GM18867 (cell line): ENCODE results near the gene SATB2.

ENCODE experiments used
- ATAC-seq: cut with Tn5 transposase; IDR thresholded peaks from one replicate; pipeline ENCODE4 v1.9.1; 2021; ENCODE audit warnings: mild to moderate bottlenecking, moderate library complexity; ENCODE audit not compliant: unreplicated experiment

Gene SATB2

DNA sequence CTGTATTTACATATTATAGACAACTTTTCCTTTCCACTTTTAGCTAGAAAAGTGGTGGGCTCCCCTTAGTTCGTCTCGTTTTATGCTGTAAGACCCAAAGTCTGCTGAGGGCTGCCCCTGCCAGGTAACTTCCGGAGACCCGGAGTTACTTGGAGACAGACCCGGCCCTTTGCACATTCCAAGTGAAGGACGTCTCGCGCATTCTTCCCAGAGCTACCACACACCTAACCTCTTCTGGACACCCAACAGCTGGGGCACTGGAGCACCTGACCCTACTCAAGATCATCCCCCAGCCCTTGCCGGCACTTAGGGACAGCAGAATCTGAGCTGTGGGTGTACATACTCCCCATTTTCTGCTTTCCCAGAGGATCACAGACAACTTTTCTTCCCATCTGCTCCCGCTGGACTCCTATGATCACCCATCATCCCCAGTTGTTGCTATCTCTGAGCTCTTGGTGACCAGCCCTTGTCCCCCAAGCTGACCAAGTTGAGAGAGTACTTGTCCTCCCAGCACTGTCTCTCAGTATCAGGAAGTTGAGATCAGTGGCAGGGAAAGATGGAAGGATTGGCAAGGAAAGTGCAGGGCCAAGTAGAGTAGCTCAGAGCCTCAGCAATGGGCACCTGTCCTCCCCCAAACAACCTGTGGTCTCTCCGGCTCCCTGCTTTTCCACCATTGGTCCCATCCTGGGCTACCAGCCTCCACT is 8.4 kb upstream of the SATB2 start:
- no peak for ATAC-seq

DNA sequence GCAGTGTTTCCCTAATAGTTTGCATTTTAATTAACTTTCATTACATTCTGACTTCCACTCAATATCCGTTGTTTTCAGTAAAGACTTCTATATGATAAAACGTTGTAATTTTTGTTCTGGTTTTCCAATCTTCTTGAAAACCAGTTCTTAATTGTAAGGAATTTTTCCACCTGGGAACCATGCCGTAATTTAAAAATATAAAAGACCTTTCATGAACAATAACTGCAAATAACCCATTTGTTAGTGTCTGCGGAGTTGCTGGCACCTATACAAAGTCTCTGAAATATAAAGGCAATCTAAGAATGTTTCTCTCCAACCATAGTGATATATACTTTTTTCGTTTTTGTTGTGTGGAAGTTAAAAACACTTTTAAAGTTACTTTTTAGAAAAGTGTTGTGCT is 7.7 kb upstream of the SATB2 start:
- no peak for ATAC-seq

DNA sequence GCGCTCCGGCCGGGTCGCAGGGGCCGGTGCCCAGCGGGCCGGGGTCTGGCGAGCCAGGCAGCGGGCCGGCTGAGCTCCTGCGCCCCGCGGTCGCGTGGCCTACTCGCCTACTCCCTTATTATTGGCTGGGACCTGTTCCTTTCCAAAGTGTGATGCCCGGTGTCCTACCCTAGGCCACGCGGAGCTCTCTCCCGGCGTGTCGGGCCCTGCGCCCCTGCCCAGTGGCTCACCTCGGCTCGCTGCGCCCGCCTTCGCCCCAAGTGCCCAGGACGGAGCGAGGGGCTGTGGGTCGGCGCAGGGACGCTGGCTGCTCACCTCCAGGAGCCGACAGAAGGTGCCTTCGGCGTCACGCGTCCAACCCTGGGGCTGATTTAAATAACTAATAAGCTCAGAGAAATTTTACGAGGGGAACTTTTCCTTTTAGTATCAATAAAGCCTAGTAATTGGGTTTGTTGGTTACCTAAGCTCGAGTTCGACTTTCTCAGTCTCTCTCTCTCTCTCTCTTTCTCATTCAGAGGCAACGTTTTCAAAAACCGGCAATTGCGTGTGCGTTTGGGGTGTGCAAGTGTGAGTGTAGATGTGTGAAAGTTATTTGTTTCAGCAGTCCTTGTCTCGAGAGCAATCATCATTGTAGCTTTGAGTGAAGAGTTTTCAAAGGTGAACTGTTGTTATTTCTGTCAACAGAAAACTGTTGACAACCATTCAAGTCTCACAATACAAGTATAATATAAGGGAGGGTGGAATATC is 7.0 kb upstream of the SATB2 start:
- ATAC-seq: no peak

DNA sequence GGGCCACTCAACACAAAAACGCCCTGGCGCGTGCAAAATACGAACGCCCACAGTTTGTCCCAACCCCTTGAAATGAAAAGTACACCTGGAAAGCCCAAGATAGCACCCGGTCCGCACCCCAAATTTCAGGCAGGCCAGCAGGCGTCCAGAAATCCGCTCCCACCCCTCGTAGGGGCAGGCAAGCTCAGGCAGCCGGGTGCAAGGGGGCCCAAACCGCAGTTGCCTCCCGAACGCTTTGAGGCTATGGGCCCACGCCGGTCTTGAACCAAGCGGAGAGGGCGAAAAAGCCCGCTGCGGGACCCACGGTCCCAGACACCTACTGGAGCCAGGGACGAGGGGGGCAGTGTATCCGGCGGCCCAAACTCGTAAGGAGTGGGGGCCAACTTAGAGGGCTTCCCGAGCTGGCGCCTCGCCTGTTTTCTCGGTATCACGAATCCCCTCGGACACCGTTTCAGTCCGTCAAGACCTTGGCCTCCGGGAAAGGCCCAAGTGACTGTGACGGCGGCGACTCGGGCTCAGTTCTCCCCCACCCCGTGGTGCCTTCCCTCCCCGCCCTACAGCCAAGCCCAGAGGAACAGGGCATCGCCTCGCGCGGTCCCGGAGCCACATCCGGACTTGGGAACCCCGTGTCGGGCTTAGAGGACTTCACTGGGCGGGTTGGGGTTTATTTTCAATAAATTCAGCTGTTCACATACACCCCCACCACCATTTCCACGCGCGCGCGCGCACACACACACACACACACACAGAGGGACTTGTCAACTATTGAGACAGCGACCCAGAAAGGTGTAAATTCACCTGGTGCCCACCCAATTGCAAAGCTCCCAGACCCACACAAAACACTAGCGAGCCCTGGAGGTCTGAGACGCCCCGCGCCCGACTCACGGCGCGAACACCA is 6.2 kb upstream of the SATB2 start:
- no peak for ATAC-seq

DNA sequence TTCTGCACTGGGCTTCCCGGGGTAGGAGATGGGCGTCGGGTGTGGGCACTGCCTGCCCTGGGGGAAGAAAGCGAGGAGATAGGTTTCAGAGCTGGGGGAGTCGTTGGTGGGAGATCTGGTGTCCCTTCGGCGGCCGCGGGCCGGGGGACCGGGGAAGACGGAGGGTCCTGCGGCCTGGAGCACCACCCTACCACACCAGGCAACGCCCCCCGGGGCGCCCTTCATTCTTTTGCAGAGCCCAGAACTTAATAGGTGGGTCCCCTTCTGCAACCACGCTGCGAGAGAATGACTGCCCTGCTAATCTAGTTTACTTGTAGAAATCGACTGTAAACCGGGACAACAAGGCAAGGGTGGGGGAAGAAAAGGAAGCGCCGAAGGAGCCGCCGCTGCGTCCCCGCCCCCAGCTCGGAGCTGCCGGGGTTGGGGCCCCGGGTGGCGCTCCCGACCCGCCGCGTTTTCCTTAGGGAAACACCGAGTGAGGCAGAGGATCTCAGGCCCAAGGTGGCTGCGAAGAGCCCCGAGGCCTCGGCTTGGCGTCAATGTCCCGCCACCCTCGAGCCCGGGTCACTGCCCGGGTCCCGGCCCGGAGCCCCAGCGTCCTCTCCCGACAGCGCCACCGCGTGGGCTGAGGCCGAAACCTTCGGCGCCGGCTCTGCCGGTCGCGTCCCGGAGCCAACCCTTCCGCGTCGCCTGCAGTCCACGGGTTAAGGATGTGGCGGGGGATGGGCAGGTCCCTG is 5.4 kb upstream of the SATB2 start:
- ATAC-seq: peak; percentile 34

DNA sequence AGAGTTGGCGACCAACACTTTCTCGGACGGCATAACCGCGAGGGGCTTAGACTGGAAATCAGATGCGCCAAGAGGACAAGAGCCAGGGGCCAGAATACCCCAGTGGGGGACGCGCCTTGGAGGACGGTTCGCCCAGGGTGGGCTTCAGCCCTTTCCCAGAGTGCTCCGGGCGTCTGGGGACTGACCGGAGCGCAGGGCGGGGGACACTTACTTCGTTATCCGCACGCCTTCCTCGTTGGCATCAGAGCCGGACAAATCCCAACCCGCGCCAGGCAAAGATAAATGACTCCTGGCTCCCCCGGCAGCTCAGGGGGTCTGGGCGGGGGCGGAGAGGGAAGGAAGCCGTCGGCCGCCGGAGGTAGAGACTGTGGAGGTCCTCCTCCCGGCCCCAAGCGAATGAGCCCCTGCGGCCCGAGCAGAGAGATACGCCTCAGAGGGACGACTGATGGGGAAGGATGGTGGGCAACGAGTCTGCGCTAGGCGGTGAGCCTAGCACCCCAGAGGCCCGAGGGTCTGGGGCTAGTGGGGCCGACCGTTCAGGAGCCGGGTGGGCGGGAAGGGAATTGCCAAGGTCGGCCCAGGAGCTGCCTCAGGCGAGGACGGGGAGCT is 4.7 kb upstream of the SATB2 start:
- no peak for ATAC-seq

DNA sequence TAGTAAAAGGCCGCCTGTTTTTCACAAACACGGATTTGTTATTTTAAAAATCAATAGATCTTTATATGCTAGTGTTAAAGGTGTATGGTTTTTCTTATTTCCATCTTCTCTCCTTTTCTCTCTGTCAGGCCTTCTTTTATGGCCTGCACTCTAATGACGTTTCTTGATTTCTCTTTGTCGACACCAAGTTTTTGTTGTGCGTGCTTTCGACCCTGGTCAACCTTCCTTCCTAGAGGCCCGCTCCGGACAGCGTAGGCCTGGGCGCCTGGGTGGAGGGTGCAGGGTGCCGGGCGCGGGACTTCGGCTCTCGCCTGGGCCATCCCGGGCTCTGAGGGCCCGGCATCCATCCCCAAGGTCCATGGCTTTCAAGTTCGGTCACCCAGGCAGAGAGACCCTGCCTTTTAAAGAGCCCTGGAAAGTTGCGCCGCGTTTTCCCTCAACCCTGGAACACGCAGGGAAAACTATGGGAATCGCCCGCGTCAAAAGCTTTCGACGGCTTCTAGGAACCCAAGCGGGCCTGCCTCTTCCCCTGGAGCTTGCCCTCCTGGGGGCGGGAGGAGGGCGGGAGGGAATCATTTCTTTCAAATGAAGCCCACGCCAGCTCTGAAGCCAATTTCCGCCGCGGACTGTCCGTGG is 4.1 kb upstream of the SATB2 start:
- ATAC-seq: no peak

DNA sequence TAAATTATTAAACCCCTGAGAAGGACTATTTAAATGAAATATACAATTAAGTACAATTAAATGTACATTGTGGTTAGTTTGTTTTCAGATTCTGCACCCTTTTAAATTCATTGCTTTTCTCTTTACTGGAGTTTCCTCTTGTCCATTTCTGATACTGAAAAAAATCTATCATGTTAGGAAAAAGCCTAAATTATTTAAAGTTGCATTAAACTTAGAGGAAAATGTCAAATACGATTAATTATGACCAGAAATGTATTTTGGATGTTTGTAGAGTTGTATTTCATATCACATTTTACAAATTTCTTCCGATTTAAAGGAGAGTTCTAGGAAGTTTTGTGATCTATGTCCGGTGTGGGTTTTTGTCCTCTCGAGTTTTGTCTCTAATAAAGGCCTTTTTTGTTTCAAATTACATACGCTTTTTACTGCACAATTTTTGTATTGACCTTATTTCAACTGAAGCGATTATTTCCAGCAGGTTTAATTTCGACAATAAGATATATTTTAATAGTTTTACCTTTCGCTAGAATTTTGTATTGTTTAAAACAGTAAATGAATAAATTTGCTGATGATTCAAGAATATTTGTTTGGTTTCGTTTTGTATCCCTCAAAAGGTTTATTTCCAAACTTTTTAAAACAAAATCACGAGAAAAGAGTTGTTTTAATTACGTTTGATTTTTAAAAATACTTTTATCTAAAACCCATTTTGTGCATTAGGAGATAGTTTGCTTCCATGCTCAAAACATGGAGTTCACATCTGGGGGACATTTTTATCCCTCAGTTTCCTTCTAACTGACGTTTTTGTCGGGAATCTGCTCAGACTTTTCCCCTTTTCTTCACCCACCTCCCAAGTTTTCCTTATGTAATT is 3.3 kb upstream of the SATB2 start:
- no peak for ATAC-seq

DNA sequence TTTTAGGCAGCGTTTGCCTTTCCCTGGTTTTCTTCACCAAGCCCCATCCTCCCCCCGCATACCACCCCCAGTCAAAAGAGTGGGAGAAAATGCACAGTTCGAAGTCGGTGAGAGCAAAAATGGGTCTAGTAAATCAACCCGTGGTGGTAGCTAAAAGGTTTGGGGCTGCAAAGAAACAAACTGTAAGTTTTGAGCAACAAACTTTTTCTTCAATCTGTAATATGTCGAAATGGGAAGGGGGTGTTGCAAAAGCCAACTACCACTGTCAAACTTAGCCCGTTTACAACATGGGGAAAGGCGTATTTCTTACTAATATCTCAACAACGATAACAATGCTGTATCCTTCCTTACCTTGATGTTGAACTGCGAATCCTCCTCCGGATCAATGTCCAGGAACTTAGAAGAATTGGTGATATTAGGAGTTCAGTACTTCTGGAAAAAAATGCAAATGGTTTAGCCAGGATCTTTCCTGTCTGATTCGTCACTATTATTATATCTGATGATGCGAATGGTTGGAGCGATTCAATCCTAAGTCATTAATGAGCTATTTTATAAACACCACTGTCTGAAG is 2.4 kb upstream of the SATB2 start:
- ATAC-seq: no peak

DNA sequence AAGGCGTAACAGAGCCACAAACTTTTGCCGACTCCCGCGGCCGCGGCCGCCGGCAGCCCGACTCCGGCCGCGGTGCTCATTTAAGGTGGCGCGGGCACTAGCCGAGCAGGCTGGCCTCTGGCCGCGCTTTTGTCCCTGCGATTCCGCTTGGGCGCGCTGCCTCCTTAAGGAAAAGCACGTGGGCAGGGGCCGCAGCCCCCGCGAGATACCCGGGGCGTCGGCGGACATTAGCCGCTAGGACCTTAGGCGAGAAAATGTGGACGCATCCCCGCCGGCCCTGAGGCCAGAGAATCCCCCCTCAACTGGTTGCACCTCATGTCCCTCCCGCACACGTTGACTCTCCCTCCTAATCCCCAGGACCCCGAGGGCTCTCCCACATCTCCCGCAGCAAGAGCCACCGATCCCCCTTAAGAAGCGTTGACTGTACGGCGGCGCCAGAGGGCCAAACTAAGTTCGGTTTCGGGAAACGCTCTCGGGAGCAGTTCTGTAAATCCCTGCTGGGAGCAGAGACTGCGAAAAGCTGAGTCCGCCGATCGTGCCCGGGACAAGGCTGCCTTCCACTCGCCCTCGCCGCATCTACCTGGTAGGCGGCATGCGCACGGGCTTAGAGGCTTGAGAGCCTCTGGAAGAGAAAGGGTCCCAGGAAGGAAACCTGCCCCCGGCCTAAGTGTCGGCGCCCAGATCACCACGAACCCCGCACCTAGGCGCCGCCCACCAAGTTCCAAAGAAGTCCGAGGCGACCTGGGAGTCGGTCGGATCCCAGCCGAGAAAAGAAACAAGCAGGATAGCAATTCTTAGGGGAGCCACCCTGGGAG is 1.8 kb upstream of the SATB2 start:
- peak; percentile 57 for ATAC-seq

DNA sequence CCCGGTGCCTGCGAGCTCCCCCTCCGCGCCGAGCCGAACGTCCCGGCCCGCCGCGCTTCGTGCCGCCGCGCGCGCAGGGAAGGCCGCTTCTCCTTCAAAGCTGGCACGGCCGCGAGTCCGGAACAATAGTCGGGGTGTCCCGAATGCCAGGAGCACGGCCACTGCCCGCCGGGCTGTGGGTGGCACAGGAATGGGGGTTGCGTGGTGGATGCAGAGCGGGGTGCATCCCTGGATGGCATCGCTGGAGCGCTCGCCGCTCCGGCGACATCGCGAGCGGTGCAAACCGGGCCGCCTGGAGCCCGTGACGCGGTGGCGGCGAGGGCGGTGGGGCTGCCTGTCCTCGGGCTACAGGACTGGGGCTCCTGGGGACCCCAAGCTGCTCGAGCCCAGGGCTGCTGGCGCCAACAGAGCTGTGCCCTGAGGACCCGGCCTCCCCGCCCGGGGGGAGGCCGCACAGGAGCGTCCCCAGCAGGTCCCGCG is 1.1 kb upstream of the SATB2 start:
- ATAC-seq: peak; percentile 47

DNA sequence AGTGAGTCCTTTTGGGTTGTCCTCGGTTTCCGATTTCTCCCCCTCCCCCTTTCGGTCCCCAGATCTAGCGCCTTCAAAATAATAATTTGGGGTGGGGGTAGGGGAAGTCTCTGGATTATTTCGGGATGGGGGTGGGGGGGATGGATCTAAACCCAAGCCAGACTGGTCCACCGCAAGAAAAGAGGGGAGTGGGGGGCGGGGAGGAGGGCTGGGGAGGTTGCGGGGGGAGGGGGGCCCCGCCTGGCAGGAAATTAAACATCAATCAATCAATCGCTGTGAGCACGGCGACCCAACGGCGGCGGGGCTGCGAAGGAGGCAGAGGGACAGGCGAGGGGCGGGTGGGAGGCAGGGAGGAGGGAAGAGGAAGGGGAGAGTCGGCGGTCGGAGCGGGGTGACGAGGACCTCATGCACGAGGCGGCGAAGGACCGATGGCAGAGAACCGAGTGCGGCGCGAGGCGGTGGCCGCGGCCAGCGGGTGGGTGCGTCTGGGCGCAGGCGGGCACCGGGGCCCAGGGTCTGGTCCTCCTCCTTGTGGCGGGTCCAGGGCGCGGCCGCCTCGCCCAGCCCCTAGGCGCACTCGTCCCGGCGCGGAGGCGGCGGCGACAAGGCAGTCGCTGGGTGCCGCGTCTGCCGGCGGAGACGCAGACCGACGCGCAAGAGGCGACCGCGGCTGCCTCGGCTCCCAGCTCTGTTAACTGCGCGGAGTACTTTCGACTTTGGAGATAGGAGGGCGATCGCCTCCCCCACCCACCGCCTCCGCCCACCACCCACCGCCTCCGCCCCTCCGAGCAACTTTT is 468 bp upstream of the SATB2 start:
- ATAC-seq: peak; percentile 28

DNA sequence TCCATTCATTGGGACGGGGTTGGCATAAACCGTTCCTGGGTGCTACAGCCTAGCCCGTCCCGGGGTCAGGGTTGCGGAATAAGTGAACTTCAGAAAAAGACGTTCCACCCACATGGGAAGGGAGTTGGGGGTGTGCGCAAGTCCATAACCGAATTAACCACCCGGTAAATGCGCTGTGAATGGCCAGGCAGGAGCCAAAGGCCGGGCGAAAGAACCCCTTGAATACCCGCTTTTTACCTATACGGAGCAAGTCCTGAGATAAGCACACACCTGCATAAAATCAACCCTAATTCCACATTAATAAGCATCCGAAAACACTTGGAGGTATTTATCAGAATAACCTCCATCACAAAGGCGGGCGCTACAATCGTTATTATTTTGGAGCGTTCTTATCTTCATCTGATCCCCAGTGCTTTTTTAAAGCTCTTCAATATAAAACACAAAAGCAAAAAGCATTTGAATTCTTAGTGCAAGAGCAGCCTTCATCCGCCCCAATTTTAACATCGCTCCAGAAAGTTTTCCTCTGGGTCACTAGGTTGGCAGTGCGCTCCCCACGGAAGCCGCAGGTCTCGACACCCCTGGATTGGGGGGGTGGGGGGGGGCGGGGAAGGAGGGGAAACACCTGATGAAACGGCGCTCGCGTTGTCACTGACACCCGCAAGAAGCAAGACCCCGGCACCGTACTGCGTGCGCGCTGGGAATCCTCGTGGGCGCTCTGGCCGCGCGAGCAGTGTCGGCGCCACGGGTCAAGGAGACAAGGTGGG is 1.2 kb downstream of the SATB2 start:
- no peak for ATAC-seq

DNA sequence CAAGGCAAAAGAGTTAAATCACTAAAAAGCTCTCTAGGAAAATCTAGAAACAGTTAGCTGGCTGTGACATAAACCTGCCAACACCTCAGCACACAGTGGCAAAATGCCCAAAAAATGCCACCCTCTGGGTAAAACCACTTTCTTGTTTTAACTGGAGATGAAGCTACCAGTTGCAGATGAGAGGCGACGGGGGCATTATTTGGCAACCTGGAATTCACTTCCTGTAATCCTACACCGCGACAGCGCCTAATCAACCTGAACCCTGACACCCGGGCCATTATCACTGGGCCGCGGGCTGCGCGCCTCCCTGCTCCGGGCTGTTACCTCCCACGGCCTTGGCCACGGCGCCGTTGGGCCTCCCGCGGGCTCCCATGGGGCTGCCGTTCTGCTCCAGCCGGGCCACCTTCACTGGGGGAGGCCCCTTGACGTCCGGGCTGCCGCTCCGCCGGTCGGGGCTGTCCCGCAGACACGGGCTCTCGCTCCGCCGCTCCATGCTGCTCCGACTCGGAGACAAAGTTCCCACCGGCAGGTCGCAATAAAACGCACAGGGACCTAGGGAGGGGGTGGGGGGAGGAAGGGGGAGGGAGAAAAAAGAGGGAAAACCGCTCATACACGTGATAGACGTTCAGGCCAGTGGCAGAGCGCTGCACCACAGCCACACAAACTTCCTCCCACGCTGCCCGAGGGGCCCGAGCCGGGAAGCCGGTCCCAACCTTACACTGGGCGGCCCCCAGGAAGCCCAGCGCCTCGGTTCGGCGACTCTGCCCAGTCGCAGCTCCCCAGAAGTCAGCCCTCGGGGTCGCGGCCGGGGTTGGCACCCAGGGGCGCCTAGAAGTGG is 2.0 kb downstream of the SATB2 start:
- ATAC-seq: no peak

DNA sequence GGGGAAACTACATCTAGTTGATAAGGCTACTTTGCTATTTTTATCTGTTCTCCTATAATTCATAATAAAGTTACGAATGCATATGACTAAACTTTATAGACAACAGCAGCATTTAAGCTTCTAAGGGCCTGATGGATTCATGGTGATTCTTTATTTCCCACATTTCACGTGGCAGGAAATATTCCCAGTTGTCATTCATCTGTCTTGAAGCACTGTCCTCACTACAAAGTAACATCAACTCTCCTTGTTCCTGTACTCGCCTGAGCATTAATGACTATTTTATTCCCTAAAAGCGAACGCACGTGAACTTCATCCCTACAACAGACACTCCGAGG is 2.6 kb downstream of the SATB2 start:
- ATAC-seq: no peak
